ENCODE data around the gene ATP11C. TPM values are rescaled to one million over a fixed set of nuclear protein-coding genes. Genes with fewer than 3 reads are reported as not detected.
"Not testable (repeated sequence)": the region's sequence is repeated elsewhere in the genome, so short reads cannot be mapped to it uniquely, and the experiment has no call there.

Gene ATP11C
- total RNA-seq, 1 experiment from 2014 or later: 34.9 TPM

DNA sequence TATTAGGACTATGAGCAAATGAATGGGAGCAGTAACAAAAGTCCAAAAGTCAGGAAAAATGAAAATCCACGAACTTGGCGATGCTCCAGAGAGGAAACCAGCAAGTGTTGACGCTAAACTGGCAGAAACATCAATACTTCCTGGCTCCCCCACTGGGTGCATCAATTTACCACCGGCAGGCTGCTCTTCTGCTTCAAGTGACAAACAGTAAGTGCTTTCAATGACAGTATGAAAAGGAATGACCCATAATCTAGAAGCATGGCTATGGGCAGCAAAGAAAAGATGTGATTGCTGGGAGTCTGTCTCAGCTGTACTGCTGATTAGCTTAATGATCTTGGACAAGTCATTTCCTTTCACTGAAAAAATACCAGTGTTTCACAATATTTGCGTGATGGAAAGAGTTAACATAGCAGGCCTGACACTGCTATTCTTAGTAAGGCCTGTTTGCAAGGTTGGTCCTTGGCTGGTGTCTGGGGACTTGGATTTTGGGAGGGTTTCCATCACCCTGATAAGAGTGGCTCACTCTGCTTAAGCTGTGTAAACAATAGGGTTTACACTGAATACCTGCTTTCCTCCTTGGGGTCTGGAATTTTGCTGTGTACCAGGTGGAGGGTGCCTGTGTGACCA is 8.7 kb downstream of the ATP11C start:
- DNase-seq (ENCODE audit: low spot score): no peak

DNA sequence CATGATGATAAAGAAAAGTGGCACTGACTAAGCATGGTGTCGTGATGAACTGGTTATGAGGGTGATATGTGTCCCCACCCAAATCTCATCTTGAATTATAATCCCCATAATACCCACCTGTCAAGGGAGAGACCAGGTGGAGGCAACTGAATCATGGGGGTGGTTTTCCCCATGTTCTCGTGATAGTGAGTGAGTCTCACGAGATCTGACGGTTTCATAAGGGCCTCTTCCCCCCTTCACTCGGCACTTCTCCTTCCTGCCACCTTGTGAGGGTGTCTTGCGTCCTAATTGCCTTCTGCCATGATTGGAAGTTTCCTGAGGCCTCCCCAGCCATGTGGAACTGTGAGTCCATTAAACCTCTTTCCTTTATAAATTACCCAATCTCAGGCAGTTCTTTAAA is 11.7 kb downstream of the ATP11C start:
- DNase-seq (ENCODE audit: low spot score): not testable (repeated sequence)

DNA sequence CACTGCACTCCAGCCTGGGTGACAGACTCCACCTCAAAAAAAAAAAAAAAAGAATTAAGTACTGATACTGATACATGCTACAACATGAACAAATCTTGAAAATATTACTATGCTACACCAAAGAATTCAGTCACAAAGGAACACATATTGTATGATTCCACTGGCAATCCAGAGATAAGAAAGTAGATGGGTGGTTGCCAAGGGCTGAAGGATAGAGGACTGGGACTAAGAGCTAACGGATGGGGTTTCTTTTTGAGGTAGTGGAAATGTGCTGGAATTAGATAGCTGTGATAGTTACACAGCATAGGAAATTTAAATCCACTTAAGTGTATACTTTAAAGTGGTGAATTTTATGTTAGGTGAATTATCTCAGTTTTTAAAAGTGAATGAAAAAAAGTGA is 12.5 kb downstream of the ATP11C start:
- DNase-seq (ENCODE audit: low spot score): no peak

DNA sequence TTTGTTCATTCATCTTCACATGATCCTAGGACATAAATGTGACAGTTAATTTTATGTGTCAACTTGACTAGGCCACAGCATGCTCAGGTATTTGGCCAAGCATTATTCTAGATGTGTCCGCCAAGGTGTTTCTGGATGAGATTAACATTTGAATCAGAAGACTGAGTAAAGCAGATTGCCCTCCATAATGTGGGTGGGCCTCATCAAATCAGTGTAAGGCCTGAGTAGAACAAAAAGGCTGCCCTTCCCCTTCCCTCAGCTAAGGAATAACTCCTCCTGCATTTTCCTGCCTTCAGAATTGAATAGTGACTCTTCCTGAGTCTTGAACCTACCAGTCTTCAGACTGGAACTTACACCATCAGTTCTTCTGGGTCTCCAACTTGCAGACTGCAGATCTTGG is 18.4 kb downstream of the ATP11C start:
- no peak for DNase-seq (ENCODE audit: low spot score)

DNA sequence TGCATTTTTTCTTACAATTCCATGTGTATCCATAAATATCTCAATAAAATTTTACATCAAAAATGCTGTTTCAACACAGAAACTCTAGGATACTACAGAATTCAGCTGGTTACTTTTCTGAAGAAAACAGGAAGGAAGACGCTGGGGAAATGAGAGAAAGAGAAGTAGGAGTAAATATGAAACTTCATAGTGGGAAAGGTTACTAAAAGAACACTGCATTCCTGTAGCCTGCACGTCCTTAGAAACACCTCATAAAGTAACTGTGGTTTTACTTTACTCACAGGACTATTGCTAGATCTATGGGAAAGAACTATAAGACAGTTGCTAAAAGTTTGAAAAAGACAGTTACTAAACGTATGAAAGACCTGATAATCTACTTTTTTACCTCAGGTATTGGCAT is 23.1 kb downstream of the ATP11C start:
- no peak for DNase-seq (ENCODE audit: low spot score)

DNA sequence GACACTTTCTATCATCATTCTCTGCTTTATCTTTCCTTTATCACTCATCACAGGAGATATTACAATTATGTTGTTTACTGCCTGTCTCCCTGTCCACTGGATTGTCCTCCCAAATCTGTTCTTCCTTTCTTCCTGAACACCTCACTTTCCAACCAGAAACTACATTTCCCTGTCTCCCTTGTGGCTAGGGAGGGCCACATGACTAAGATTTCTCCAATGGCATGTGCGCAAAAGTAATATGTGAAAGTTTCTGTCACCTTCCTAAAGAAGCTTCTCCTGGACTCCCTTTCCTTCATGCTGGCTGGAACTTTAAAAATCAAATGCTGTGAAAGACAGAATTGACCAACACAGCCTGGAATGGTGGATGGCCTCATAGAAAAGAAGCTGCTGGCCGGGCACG is 25.8 kb downstream of the ATP11C start:
- DNase-seq (ENCODE audit: low spot score): no peak

DNA sequence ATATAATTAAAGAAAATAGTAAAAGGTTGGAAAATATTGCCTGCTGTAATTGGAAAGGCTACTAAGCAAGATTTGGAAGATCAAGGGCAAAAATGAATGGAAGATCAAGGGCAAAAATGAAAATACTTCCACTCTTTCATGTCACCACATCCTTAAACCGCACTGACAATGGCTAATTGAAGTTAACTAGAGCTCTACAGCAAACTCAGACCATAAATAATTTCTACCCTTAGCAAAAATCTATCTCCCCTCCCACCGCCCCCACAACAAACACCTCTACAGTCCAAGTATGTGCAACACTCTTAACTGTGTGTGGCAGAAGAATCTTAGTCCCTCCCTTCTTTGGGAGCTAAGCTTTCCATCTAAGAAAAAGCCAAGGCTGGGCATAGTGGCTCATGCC is 27.1 kb downstream of the ATP11C start:
- no peak for DNase-seq (ENCODE audit: low spot score)

DNA sequence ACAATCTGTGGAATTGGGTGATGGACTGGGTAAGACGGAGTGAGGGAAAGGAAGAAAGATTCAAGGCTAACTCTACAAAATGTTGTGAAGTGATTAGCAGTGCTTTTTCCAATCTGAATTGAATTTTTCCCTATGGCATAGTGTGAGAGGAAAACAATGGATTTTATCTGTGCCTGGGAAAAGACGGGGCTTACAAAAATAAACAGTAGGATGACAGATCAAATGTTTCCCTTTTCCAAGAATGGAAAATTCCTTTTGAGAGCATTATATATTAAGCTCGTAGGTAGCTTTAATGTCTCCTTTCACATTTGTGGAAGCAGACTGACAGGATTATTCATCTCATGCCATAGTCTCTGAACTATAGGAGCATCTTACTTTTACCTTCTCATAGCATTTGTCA is 27.8 kb downstream of the ATP11C start:
- no peak for DNase-seq (ENCODE audit: low spot score)

DNA sequence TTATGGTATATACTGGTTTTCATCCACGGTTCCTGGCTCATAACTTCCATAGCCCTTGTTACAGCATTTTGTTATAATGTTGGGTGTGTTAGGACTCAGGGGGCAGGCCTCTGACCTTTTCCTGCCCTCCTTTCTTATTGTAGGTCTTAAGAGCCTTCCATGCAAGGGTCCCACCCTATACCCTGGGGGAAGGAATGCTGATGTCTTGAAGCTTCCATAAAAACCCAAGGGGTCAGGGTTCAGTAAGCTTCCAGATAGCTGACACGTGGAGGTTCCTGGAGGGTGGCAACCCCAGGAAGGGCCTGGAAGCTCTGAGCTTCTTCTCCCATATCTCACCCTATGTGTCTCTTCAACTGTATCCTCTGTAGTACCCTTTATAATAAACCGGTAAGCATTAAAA is 29.6 kb downstream of the ATP11C start:
- no peak for DNase-seq (ENCODE audit: low spot score)

DNA sequence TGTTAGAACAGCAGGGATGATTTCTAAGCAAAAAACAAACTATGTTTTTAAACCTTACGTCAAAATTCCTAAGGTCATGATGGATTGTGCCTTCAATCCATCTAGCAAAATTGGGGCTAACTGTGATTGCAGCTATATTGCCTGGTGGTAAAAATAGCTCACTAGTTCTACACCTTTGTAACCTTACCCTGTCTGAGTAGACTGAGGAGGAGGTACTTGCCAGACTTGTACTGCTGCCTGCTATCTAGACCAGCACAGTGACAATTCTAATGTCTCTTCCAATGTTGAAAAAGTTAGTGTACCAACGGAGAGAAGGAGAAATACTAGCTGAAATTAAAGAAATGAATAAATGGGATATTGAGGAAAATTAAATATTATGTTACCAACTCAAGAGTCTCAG is 30.3 kb downstream of the ATP11C start:
- no peak for DNase-seq (ENCODE audit: low spot score)

DNA sequence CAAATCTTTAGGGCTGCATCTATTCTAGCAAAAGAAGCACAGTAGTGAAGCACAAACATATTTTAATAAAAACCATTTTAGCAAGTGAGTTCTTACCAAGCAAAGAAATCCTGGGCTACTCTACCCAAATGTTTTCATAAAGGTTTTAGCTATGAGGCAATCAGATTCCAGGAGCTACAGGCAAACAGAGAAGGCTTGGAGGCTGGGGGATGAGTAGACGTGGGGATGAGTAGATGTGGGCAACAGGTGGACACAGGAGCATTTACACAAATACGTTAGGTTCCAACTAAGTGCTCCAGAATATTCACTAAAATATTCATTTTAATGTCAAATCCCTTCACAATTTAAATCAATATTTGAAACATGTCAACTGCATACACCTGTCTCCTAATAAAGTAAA is 34.5 kb downstream of the ATP11C start:
- no peak for DNase-seq (ENCODE audit: low spot score)

DNA sequence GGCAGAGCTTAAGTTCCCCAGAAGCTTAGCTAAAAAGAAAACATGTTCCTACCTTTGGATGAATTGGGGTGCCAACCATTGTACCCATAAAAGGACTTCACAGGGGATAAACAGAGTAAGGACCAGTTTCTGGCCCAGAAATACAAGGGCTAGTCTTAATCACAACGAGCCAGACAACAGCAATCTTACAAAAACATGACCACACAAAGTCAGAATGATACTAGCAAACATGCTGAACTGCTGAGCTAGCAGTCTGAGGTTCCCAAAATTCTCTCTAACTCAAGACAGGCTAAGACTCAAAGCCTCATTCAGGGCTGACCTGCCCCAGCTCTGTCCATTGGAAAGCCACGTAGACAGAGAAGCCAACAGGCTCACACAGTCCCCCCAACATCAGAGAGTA is 40.3 kb downstream of the ATP11C start:
- DNase-seq (ENCODE audit: low spot score): no peak

DNA sequence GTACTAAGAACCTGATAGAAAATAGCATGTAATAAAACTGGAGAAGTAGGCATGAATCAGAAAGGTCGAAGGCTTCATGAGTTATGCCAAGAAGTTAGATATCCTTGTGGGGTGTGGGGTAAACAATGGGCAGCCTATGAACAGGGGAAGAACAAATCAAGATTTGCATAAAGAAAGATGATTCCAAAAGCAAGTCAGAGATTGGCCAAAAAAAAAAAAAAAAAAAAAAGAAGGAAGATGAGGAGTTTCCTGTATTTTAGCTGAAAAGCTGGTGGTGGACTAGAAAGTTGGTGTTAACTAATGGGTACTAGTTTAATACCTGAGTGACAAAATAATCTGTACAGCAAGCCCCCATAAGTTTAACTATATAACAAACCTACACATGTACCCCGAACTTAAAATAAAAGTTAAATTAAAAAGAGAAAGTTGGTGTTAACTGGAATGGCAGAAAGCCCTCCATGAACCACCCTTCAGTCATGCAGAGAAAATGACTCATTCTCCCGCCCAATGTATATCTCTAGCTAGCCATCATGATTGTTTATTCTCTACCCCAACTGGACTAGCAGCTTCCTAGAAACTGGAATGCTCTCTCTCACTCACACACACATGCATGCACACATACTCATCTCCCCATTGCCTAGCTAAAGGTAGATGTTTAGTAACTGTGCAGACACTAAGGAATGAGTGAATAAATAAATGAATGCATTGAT is 41.7 kb downstream of the ATP11C start:
- DNase-seq (ENCODE audit: low spot score): peak; percentile 62

DNA sequence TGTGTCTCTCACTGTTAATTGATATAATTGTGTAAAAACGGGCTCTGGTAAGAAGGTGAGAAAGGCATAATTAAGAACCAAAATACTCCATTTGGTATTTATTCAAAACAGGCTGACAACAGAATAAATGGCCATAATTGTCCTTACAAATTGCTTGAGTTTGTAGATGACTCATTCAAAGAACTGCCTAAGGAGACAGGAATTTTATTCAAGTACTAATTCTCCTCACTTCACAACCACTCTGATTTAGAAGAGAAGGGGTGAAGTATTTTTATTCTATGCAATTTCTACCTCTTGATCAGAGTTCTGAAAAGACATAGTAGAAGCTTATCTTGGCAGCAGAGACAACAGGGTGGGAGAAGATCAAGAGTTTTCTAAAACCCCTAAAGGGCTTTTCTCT is 43.1 kb downstream of the ATP11C start:
- DNase-seq (ENCODE audit: low spot score): no peak

DNA sequence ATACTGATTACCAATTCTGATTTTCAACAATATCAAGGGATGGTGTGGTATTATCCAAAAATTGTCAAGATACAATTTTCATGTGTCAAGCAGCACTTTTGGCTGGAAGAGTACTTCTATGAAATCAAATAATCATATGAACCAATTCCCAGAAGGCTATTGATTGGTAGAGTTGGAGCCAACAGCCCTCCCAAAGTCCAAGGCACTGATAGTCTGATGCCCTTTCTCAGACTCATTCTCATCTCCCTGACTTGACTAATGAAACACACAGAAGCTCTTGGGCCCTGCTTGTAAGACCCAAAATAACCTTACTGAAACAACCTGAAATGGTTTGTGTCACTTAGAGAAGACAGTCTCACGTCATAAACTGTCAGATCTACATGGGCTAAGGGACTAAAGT is 48.9 kb downstream of the ATP11C start:
- no peak for DNase-seq (ENCODE audit: low spot score)

DNA sequence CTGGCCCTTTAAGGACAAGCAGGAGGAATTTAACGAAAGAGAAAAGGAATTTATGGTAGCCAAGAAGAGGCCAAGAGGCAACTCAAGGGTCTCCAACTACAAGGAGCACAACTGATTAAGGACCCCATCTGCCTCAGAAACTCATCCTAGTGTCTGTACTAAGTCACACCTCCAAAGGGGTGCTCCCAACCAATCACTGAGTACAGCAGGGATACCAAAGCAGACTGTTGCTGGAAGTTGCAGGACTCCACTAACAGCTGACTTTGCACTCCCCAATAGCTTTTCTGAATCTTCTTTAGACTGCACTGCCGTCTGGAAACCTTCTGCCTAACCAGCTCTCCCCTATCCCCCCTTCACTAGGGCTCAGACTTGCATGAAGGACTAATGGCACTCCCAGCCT is 50.6 kb downstream of the ATP11C start:
- no peak for DNase-seq (ENCODE audit: low spot score)

DNA sequence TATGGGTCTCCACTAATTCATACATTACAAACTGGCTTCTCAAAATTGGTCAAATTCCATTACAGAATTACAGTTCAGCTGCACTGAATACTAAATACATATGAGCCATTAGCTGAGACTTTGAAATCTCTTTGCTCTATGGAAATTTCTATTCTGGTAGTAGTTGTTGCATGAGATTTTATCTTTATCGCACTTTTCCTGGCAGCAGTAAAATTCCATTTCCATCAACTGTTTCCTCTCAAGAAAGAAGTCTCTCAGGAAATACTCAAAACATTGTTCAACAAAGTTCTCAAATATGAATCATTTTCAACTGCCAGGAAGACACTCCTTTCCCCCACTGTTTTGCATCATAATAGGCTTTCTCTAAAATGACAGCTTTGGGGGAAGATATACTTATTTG is 51.3 kb downstream of the ATP11C start:
- no peak for DNase-seq (ENCODE audit: low spot score)

DNA sequence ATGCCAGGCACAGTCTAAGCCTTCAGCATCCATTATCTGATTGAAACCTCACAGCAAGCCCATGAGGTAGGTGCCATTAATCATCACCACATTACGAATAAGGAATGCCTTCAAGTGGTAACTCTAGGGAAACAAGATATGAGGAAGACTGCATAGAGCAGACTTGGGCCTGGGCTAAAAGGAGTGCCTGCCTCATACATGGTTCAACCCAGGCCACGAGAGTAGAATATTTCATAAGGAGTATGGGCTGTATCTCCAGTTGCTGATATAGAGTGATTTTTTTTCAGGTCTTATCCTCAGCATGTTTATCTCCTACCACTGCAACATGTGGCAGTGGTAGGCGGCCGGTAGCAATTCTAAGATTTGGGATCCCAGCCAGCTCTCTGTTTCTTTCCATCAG is 51.7 kb downstream of the ATP11C start:
- no peak for DNase-seq (ENCODE audit: low spot score)

DNA sequence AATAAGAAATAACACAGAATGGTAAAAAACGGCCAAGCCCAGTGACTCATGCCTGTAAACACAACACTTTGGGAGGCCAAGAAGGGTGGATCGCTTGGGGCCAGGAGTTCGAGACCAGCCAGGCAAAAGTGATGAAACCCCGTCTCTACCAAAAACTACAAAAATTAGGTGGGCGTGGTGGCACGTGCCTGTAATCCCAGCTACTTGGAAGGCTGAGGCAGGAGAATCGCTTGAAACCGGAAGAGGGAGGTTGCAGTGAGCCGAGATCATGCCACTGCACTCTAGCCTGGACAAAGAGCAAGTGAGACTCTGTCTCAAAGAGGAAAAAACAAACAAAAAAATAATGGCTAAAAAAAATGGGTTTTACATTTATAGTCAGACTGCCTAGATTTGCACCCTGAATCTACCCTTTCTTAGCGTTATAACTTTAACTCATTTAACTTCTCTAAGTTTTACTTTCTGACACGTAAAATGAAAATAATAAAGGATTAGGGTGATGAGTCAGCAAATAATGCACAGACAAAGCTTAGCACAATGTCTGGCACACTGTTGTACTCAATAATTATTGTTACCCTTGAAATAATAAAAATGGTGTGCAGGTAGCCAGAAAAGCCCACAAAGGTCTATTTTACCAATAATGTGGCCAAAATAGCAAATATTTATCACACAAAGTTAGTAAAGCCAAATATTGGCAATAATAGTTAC is 55.0 kb downstream of the ATP11C start:
- DNase-seq (ENCODE audit: low spot score): peak; percentile 57

DNA sequence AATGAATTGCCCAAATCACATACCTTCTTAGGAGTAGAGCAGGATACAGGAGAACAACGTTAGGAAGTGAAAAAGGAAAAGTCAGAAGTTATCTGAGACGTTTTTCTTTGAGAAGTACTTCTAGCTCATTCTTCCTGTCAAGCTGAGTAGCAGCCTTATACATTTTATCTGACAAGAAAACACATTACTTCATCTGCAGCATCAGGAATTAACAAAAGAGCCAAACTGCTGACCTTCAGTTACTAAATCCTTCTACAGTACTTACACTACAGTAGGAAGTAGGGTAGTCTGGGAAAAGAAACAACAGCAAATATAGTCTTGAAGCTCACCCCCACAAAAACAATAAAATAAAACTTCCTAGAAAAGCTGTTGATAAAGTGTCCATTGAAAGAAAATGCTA is 57.0 kb downstream of the ATP11C start:
- no peak for DNase-seq (ENCODE audit: low spot score)

DNA sequence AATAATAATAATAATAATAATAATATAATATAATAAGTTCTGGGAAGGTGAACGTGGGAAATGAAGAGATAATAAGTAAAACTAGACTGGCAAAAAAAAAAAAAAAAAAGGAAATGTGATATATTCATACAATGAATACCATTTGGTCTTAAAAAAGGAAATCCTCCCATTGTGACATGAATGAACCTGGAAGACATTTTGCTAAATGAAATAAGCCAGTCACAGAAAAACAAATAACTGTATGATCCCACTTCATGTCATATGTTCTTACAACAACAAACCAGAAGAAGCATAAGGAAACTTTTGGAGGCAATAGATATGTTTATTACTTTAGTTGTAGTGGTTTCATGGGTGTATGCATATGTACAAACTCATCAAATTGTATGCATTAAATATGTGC is 63.1 kb downstream of the ATP11C start:
- DNase-seq (ENCODE audit: low spot score): no peak

DNA sequence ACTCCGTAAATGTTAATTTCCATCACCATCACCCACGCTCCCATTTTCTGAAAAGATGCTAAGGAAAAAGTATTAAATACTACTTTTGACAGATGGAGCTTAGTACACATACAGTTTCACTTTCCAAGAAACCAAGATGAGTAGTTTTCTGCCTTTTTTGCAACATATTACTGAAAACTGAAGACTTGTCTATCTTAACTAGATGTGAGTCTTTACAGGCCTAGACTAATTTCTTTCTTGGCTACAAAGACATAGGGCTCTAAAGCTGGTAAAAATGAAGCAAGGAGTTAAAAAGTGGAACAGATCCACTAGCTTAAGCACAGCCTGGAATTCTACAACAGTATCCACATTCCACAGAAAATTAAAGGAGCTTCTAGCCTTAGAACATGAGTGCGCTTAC is 68.2 kb downstream of the ATP11C start:
- no peak for DNase-seq (ENCODE audit: low spot score)

DNA sequence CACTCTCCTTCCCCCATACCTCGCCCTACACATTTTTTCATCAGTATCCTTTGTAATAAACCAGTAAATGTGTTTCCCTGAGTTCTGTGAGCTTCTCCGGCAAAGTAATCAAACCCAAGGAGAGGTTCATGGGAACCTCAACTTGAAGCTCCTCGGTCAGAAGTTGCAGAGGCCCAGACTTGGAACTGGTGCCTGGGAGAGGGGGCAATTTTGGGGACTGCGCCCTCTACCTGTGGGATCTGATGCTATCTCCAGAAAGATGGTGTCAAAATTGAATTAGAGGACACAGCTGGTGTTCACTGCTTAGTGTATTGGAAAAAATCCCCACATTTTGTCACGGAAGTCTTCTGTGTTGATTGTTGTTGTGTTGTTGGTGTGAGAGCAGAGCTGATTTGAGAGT is 70.6 kb downstream of the ATP11C start:
- DNase-seq (ENCODE audit: low spot score): no peak

Measured in H4 (cell line).